Glutamatergic neuron (in vitro differentiated cells): ENCODE results near the gene METAP1D. TPM values are rescaled to one million over a fixed set of nuclear protein-coding genes. Genes with fewer than 3 reads are reported as not detected.

Source experiments
- DNase-seq: peaks from one replicate; pipeline ENCODE4 v3.0.0; 2022
- H3K27ac Mint-ChIP-seq: one replicate; pipeline ENCODE4 v1.8.0; 2020; ENCODE audit warnings: mild to moderate bottlenecking, mixed read lengths, inconsistent platforms; ENCODE audit not compliant: unreplicated experiment
- H3K27me3 Mint-ChIP-seq: one replicate; pipeline ENCODE4 v1.8.0; 2020; ENCODE audit warnings: mild to moderate bottlenecking, moderate library complexity, mixed read lengths, inconsistent platforms; ENCODE audit not compliant: unreplicated experiment
- H3K36me3 Mint-ChIP-seq: one replicate; pipeline ENCODE4 v1.8.0; 2020; ENCODE audit warnings: mild to moderate bottlenecking, mixed read lengths, inconsistent platforms; ENCODE audit not compliant: unreplicated experiment
- H3K4me1 Mint-ChIP-seq: one replicate; pipeline ENCODE4 v1.8.0; 2020; ENCODE audit warnings: mild to moderate bottlenecking, low read depth, mixed read lengths, inconsistent platforms; ENCODE audit not compliant: unreplicated experiment
- H3K4me3 Mint-ChIP-seq: one replicate; pipeline ENCODE4 v1.8.0; 2020; ENCODE audit warnings: mild to moderate bottlenecking, mixed read lengths, inconsistent platforms; ENCODE audit not compliant: unreplicated experiment
- H3K9me3 Mint-ChIP-seq: one replicate; pipeline ENCODE4 v1.8.0; 2020; ENCODE audit warnings: mild to moderate bottlenecking, moderate library complexity, mixed read lengths, inconsistent platforms; ENCODE audit not compliant: unreplicated experiment
- CTCF ChIP-seq: fragments of 200-600 bp; sonication (generic); IDR thresholded peaks from one replicate; pipeline ENCODE4 v1.5.0; 2021; ENCODE audit not compliant: partially characterized antibody, unreplicated experiment
- total RNA-seq: library from RNA; stranded (reverse); fragmentation: NEBNext Ultra II Directional; extraction: Animal tissue kit (Norgen Biotek cat#: 25700); gene quantifications from one replicate; pipeline ENCODE4 v1.2.1, GENCODE V29; 2021; ENCODE audit not compliant: unreplicated experiment

The METAP1D gene
- total RNA-seq, 1 donor from 2014 or later = 5.1 TPM

- no peak for TF ChIP-seq CTCF
- Mint-ChIP-seq H3K27ac (peak overlapping the region; percentile 25), H3K36me3 (no peaks in the 10 kb centered on the region), H3K4me1 (peaks cover 9% of the 10 kb centered on the region), H3K9me3 (peaks cover 26% of the 10 kb centered on the region), H3K4me3 (peak overlapping the region; percentile 36), H3K27me3 (peaks cover 53% of the 10 kb centered on the region)
- no peak for DNase-seq
These were observed 93.9 kb downstream of the METAP1D start for GRCh38 chr2:172093416-172094293.

GRCh38 chr2:172094294-172095145 is 94.8 kb downstream of the METAP1D start:
- no peak overlapping the region for H3K27ac Mint-ChIP-seq
- DNase-seq = peak; percentile 33
- no peaks in the 10 kb centered on the region for H3K36me3 Mint-ChIP-seq
- H3K9me3 Mint-ChIP-seq = peaks cover 21% of the 10 kb centered on the region
- peaks cover 48% of the 10 kb centered on the region for H3K27me3 Mint-ChIP-seq
- H3K4me3 Mint-ChIP-seq = peak overlapping the region; percentile 76
- TF ChIP-seq CTCF = no peak
- peaks cover 9% of the 10 kb centered on the region for H3K4me1 Mint-ChIP-seq

GRCh38 chr2:172095146-172095904 is 95.6 kb downstream of the METAP1D start:
- TF ChIP-seq CTCF = no peak
- Mint-ChIP-seq H3K4me3 (peak overlapping the region; percentile 76), H3K4me1 (peaks cover 9% of the 10 kb centered on the region), H3K27me3 (peaks cover 45% of the 10 kb centered on the region), H3K27ac (no peak overlapping the region), H3K36me3 (no peaks in the 10 kb centered on the region), H3K9me3 (peaks cover 21% of the 10 kb centered on the region)
- DNase-seq = peak; percentile 41

GRCh38 chr2:172095905-172096625 is 96.3 kb downstream of the METAP1D start:
- no peak for DNase-seq

More at GRCh38 chr2:172095905-172096625, 96.3 kb downstream of the METAP1D start:
- Mint-ChIP-seq H3K4me1 (peaks cover 11% of the 10 kb centered on the region), H3K9me3 (peaks cover 19% of the 10 kb centered on the region), H3K36me3 (no peaks in the 10 kb centered on the region), H3K4me3 (peak overlapping the region; percentile 76), H3K27ac (no peak overlapping the region), H3K27me3 (peaks cover 39% of the 10 kb centered on the region)
- no peak for TF ChIP-seq CTCF
